Osteoblast (primary cell): ENCODE data around the gene BBS1. TPM values are rescaled to one million over a fixed set of nuclear protein-coding genes. Genes with fewer than 3 reads are reported as not detected.

Experiments
- DNase-seq: peaks from one replicate; pipeline ENCODE4 v3.0.0; 2011; ENCODE audit warnings: low spot score, mixed read lengths; ENCODE audit not compliant: insufficient read length; ENCODE audit errors: missing footprints
- H2AFZ ChIP-seq: 2 replicates; pipeline ENCODE4 v1.6.0; 2011; ENCODE audit warnings: mild to moderate bottlenecking, low read length
- H3K27ac ChIP-seq: 2 replicates; pipeline ENCODE4 v1.5.1; 2011; ENCODE audit warnings: mild to moderate bottlenecking, low read depth, low read length, moderate library complexity
- H3K27me3 ChIP-seq: 2 replicates; pipeline ENCODE4 v1.6.0; 2012; ENCODE audit warnings: mild to moderate bottlenecking, control low read depth, inconsistent platforms, low read length, moderate library complexity; ENCODE audit not compliant: insufficient read depth
- H3K36me3 ChIP-seq: 2 replicates; pipeline ENCODE4 v1.5.1; 2011; ENCODE audit warnings: mild to moderate bottlenecking, low read length, control low read depth, moderate library complexity; ENCODE audit not compliant: insufficient read depth
- H3K4me1 ChIP-seq: 2 replicates; pipeline ENCODE4 v1.5.1; 2011; ENCODE audit warnings: mild to moderate bottlenecking, low read length, control low read depth, moderate library complexity; ENCODE audit not compliant: insufficient read depth
- H3K4me2 ChIP-seq: 2 replicates; pipeline ENCODE4 v1.6.0; 2011; ENCODE audit warnings: mild to moderate bottlenecking, low read length; ENCODE audit not compliant: insufficient read depth
- H3K4me3 ChIP-seq: fragments of 200-600 bp; sonication (generic); 3 replicates; pipeline ENCODE4 v1.5.1; 2012; ENCODE audit warnings: mild to moderate bottlenecking, low read length, inconsistent platforms; ENCODE audit not compliant: insufficient read depth
- H3K79me2 ChIP-seq: 2 replicates; pipeline ENCODE4 v1.6.0; 2012; ENCODE audit warnings: mild to moderate bottlenecking, low read length, control low read depth, inconsistent platforms; ENCODE audit not compliant: insufficient read depth
- H3K9me3 ChIP-seq: 2 replicates; pipeline ENCODE4 v1.5.1; 2011; ENCODE audit warnings: low read depth, low read length, control low read depth
- H4K20me1 ChIP-seq: 2 replicates; pipeline ENCODE4 v1.6.0; 2012; ENCODE audit warnings: mild to moderate bottlenecking, low read length, control low read depth; ENCODE audit not compliant: insufficient read depth
- CTCF ChIP-seq: IDR thresholded peaks from 2 replicates; pipeline ENCODE4 v1.5.1; 2011; ENCODE audit warnings: mild to moderate bottlenecking, low read depth, low read length, moderate library complexity; ENCODE audit errors: extremely low read depth
- total RNA-seq: library from RNA; depleted of rRNA; stranded (reverse); fragments of >200 nt; gene quantifications from 2 replicates; pipeline ENCODE4 v1.2.3, GENCODE V29; 2012

The BBS1 gene
- total RNA-seq, 1 donor = 43.8 TPM

- no peaks in the 10 kb centered on the region for H3K9me3 ChIP-seq
- no peaks in the 10 kb centered on the region for H4K20me1 ChIP-seq
- DNase-seq = peak; percentile 32
- no peak for TF ChIP-seq CTCF
- H3K4me2 ChIP-seq = no peak overlapping the region
- H3K27ac ChIP-seq = no peak overlapping the region
- H3K36me3 ChIP-seq = peaks cover 29% of the 10 kb centered on the region
- no peaks in the 10 kb centered on the region for H3K27me3 ChIP-seq
- H3K4me1 ChIP-seq = no peaks in the 10 kb centered on the region
- no peak overlapping the region for H3K4me3 ChIP-seq
- H3K79me2 ChIP-seq = no peaks in the 10 kb centered on the region
- no peak overlapping the region for H2AFZ ChIP-seq
Measured at GRCh38 chr11:66497206-66497605, 13.2 kb upstream of the BBS1 start.

GRCh38 chr11:66498506-66498905, 11.9 kb upstream of the BBS1 start:
- H3K27me3 ChIP-seq = no peaks in the 10 kb centered on the region
- peak; percentile 29 for DNase-seq
- no peaks in the 10 kb centered on the region for H3K79me2 ChIP-seq
- H2AFZ ChIP-seq = no peak overlapping the region
- TF ChIP-seq CTCF = no peak
- H4K20me1 ChIP-seq = no peaks in the 10 kb centered on the region
- no peak overlapping the region for H3K4me2 ChIP-seq
- H3K27ac ChIP-seq = no peak overlapping the region
- no peak overlapping the region for H3K4me3 ChIP-seq
- H3K9me3 ChIP-seq = no peaks in the 10 kb centered on the region
- H3K36me3 ChIP-seq = peaks cover 19% of the 10 kb centered on the region
- H3K4me1 ChIP-seq = no peaks in the 10 kb centered on the region

GRCh38 chr11:66505276-66505816, 5.1 kb upstream of the BBS1 start:
- no peaks in the 10 kb centered on the region for H3K27me3 ChIP-seq

GRCh38 chr11:66509131-66509561, 1.3 kb upstream of the BBS1 start:
- Histone ChIP-seq H2AFZ (no peak overlapping the region), H3K27me3 (no peaks in the 10 kb centered on the region), H3K36me3 (peaks cover 16% of the 10 kb centered on the region), H3K9me3 (no peaks in the 10 kb centered on the region), H3K4me2 (no peak overlapping the region), H4K20me1 (peaks cover 2% of the 10 kb centered on the region), H3K4me1 (peaks cover 11% of the 10 kb centered on the region), H3K79me2 (peaks cover 15% of the 10 kb centered on the region), H3K4me3 (no peak overlapping the region), H3K27ac (no peak overlapping the region)
- TF ChIP-seq CTCF = no peak
- DNase-seq = no peak

More at GRCh38 chr11:66505276-66505816, 5.1 kb upstream of the BBS1 start:
- Histone ChIP-seq H3K4me3 (no peak overlapping the region), H3K79me2 (no peaks in the 10 kb centered on the region), H3K27ac (no peak overlapping the region), H4K20me1 (no peaks in the 10 kb centered on the region), H3K36me3 (peaks cover 12% of the 10 kb centered on the region), H3K4me2 (no peak overlapping the region), H3K9me3 (no peaks in the 10 kb centered on the region), H3K4me1 (peaks cover 3% of the 10 kb centered on the region), H2AFZ (no peak overlapping the region)
- no peak for TF ChIP-seq CTCF
- no peak for DNase-seq
